Activated naive CD4-positive, alpha-beta T cell treated with anti-CD3 and anti-CD28 coated beads, Interleukin-2, amount 10 ng/mL, durations not matched to agents 7 days and 5 days (primary cell): ENCODE results near the gene SOD2.
"Not testable (repeated sequence)": the region's sequence is repeated elsewhere in the genome, so short reads cannot be mapped to it uniquely, and the experiment has no call there.

Experiments
- CTCF ChIA-PET: fragments of 350-600 bp; sonication (Branson Sonifier 250); formaldehyde crosslinking; loops from one replicate; lab custom pipeline; 2021; ENCODE audit warnings: antibody characterized with exemption; lab: Charles Lee
- DNase-seq: peaks from one replicate; pipeline ENCODE4 v3.0.0-alpha.2; 2020
- H3K27ac Mint-ChIP-seq: one replicate; pipeline ENCODE4 v1.8.0; 2021; ENCODE audit warnings: mild to moderate bottlenecking, moderate library complexity, mixed read lengths
- H3K27me3 Mint-ChIP-seq: one replicate; pipeline ENCODE4 v1.8.0; 2021; ENCODE audit warnings: mild to moderate bottlenecking, mixed read lengths
- H3K36me3 Mint-ChIP-seq: one replicate; pipeline ENCODE4 v1.8.0; 2021; ENCODE audit warnings: mixed read lengths
- H3K4me1 Mint-ChIP-seq: one replicate; pipeline ENCODE4 v1.8.0; 2021; ENCODE audit warnings: mixed read lengths
- H3K4me3 Mint-ChIP-seq: one replicate; pipeline ENCODE4 v1.8.0; 2021; ENCODE audit warnings: mild to moderate bottlenecking, moderate library complexity, mixed read lengths
- H3K9me3 Mint-ChIP-seq: one replicate; pipeline ENCODE4 v1.8.0; 2021; ENCODE audit warnings: mixed read lengths

Gene SOD2

GRCh38 chr6:159710603-159711002, 17.6 kb upstream of the SOD2 start:
- not testable (repeated sequence) for H3K4me3 Mint-ChIP-seq, H3K4me1 Mint-ChIP-seq, H3K9me3 Mint-ChIP-seq, H3K27me3 Mint-ChIP-seq, H3K27ac Mint-ChIP-seq, DNase-seq
- H3K36me3 Mint-ChIP-seq: peaks cover 15% of the 10 kb centered on the region
- CTCF ChIA-PET: interaction anchor here (0.7 to 1.1 kb wide), 2 partner anchors 8 to 10 kb away, joined by 4 to 7 read pairs; no protein-coding TSS in a partner anchor

GRCh38 chr6:159701413-159701999, 8.5 kb upstream of the SOD2 start:
- Mint-ChIP-seq H3K36me3 (peaks cover 19% of the 10 kb centered on the region), H3K9me3 (peaks cover 8% of the 10 kb centered on the region), H3K4me3 (no peak overlapping the region), H3K4me1 (peaks cover 10% of the 10 kb centered on the region), H3K27me3 (no peaks in the 10 kb centered on the region), H3K27ac (peak overlapping the region; percentile 4)
- CTCF ChIA-PET: interaction anchor here (1.1 kb wide), 1 partner anchor 18 kb away, joined by 3 read pairs; no protein-coding TSS in a partner anchor
- DNase-seq: no peak

- Mint-ChIP-seq H3K4me1 (peaks cover 15% of the 10 kb centered on the region), H3K27me3 (no peaks in the 10 kb centered on the region), H3K27ac (no peak overlapping the region), H3K4me3 (no peak overlapping the region), H3K36me3 (peaks cover 19% of the 10 kb centered on the region), H3K9me3 (peaks cover 8% of the 10 kb centered on the region)
- DNase-seq: no peak
- CTCF ChIA-PET: interaction anchor here (0.5 to 1.5 kb wide), 2 partner anchors 9 to 11 kb away, joined by 3 to 4 read pairs; no protein-coding TSS in a partner anchor
Observed at GRCh38 chr6:159700970-159701369, 7.9 kb upstream of the SOD2 start.

GRCh38 chr6:159695984-159696383, 2.9 kb upstream of the SOD2 start:
- no peaks in the 10 kb centered on the region for H3K27me3 Mint-ChIP-seq
- CTCF ChIA-PET: no interaction called here
- no peaks in the 10 kb centered on the region for H3K9me3 Mint-ChIP-seq
- H3K4me3 Mint-ChIP-seq: no peak overlapping the region
- H3K27ac Mint-ChIP-seq: peak overlapping the region; percentile 97
- peaks cover 48% of the 10 kb centered on the region for H3K4me1 Mint-ChIP-seq
- peaks cover 26% of the 10 kb centered on the region for H3K36me3 Mint-ChIP-seq
- no peak for DNase-seq

- Mint-ChIP-seq H3K27ac (peak overlapping the region; percentile 97), H3K9me3 (no peaks in the 10 kb centered on the region), H3K36me3 (peaks cover 29% of the 10 kb centered on the region), H3K4me3 (peak overlapping the region; percentile 86), H3K27me3 (no peaks in the 10 kb centered on the region), H3K4me1 (peaks cover 56% of the 10 kb centered on the region)
- peak; percentile 67 for DNase-seq
- CTCF ChIA-PET: interaction anchor here (0.5 kb wide), 1 partner anchor 27 kb away, joined by 3 read pairs; no protein-coding TSS in a partner anchor
Observed at GRCh38 chr6:159693894-159694545, 979 bp upstream of the SOD2 start.

GRCh38 chr6:159692303-159693127, 526 bp downstream of the SOD2 start:
- Mint-ChIP-seq H3K4me3 (peak overlapping the region; percentile 83), H3K4me1 (peaks cover 69% of the 10 kb centered on the region), H3K9me3 (no peaks in the 10 kb centered on the region), H3K27ac (peak overlapping the region; percentile 94), H3K36me3 (peaks cover 39% of the 10 kb centered on the region), H3K27me3 (no peaks in the 10 kb centered on the region)
- DNase-seq: peak; percentile 76
- CTCF ChIA-PET: interaction anchor here (0.7 to 2.6 kb wide), 11 partner anchors 8 to 748 kb away, joined by 3 to 10 read pairs (median 4); partner anchors contain the start of genes MRPL18 and TCP1

GRCh38 chr6:159691963-159692287, 1.1 kb downstream of the SOD2 start:
- H3K9me3 Mint-ChIP-seq: no peaks in the 10 kb centered on the region
- peaks cover 42% of the 10 kb centered on the region for H3K36me3 Mint-ChIP-seq
- H3K4me1 Mint-ChIP-seq: peaks cover 69% of the 10 kb centered on the region
- H3K27ac Mint-ChIP-seq: peak overlapping the region; percentile 94
- H3K4me3 Mint-ChIP-seq: peak overlapping the region; percentile 83
- CTCF ChIA-PET: interaction anchor here (0.7 to 2.6 kb wide), 14 partner anchors 8 to 747 kb away, joined by 3 to 10 read pairs (median 4); partner anchors contain the start of genes MRPL18 and TCP1
- DNase-seq: no peak
- H3K27me3 Mint-ChIP-seq: no peaks in the 10 kb centered on the region

- no peaks in the 10 kb centered on the region for H3K27me3 Mint-ChIP-seq
- H3K4me1 Mint-ChIP-seq: peaks cover 68% of the 10 kb centered on the region
- H3K27ac Mint-ChIP-seq: peak overlapping the region; percentile 94
- H3K36me3 Mint-ChIP-seq: peaks cover 46% of the 10 kb centered on the region
- no peaks in the 10 kb centered on the region for H3K9me3 Mint-ChIP-seq
- DNase-seq: no peak
- H3K4me3 Mint-ChIP-seq: peak overlapping the region; percentile 83
- CTCF ChIA-PET: interaction anchor here (1.0 to 2.6 kb wide), 12 partner anchors 9 to 381 kb away, joined by 3 to 10 read pairs (median 4); partner anchors contain the start of genes MRPL18 and TCP1
Observed at GRCh38 chr6:159691133-159691962, 1.7 kb downstream of the SOD2 start.

- not testable (repeated sequence) for H3K9me3 Mint-ChIP-seq, H3K27ac Mint-ChIP-seq, H3K4me3 Mint-ChIP-seq, DNase-seq, H3K27me3 Mint-ChIP-seq
- CTCF ChIA-PET: interaction anchor here (0.6 to 1.1 kb wide), 2 partner anchors 11 to 30 kb away, joined by 3 to 4 read pairs; no protein-coding TSS in a partner anchor
- Mint-ChIP-seq H3K36me3 (peaks cover 54% of the 10 kb centered on the region), H3K4me1 (peaks cover 64% of the 10 kb centered on the region)
Observed at GRCh38 chr6:159690135-159690534, 2.9 kb downstream of the SOD2 start.

GRCh38 chr6:159689001-159689400, 4.0 kb downstream of the SOD2 start:
- Mint-ChIP-seq H3K27ac (no peak overlapping the region), H3K36me3 (peaks cover 52% of the 10 kb centered on the region), H3K9me3 (no peaks in the 10 kb centered on the region), H3K4me1 (peaks cover 54% of the 10 kb centered on the region), H3K4me3 (no peak overlapping the region), H3K27me3 (no peaks in the 10 kb centered on the region)
- CTCF ChIA-PET: interaction anchor here (1.1 kb wide), 1 partner anchor 31 kb away, joined by 4 read pairs; no protein-coding TSS in a partner anchor
- DNase-seq: no peak

GRCh38 chr6:159688266-159688905, 4.7 kb downstream of the SOD2 start:
- H3K4me3 Mint-ChIP-seq: no peak overlapping the region

GRCh38 chr6:159687341-159687740, 5.7 kb downstream of the SOD2 start:
- H3K4me1 Mint-ChIP-seq: peaks cover 52% of the 10 kb centered on the region
- H3K4me3 Mint-ChIP-seq: no peak overlapping the region
- peaks cover 62% of the 10 kb centered on the region for H3K36me3 Mint-ChIP-seq
- CTCF ChIA-PET: interaction anchor here (1.1 kb wide), 1 partner anchor 14 kb away, joined by 3 read pairs; no protein-coding TSS in a partner anchor
- H3K27me3 Mint-ChIP-seq: no peaks in the 10 kb centered on the region
- H3K27ac Mint-ChIP-seq: peak overlapping the region; percentile 75
- no peak for DNase-seq
- H3K9me3 Mint-ChIP-seq: no peaks in the 10 kb centered on the region

More at GRCh38 chr6:159688266-159688905, 4.7 kb downstream of the SOD2 start:
- peaks cover 57% of the 10 kb centered on the region for H3K36me3 Mint-ChIP-seq
- no peaks in the 10 kb centered on the region for H3K27me3 Mint-ChIP-seq
- no peaks in the 10 kb centered on the region for H3K9me3 Mint-ChIP-seq
- DNase-seq: no peak
- CTCF ChIA-PET: interaction anchor here (0.6 to 1.1 kb wide), 2 partner anchors 15 to 494 kb away, joined by 3 read pairs; no protein-coding TSS in a partner anchor
- no peak overlapping the region for H3K27ac Mint-ChIP-seq
- H3K4me1 Mint-ChIP-seq: peaks cover 50% of the 10 kb centered on the region

GRCh38 chr6:159686703-159687102, 6.3 kb downstream of the SOD2 start:
- DNase-seq: no peak
- Mint-ChIP-seq H3K36me3 (peaks cover 61% of the 10 kb centered on the region), H3K27ac (peak overlapping the region; percentile 75), H3K4me3 (no peak overlapping the region), H3K27me3 (no peaks in the 10 kb centered on the region), H3K9me3 (no peaks in the 10 kb centered on the region), H3K4me1 (peaks cover 51% of the 10 kb centered on the region)
- CTCF ChIA-PET: no interaction called here
